GM19438 (cell line): ENCODE measurements around the gene AKNAD1.
"Not testable (repeated sequence)": the region's sequence is repeated elsewhere in the genome, so short reads cannot be mapped to it uniquely, and the experiment has no call there.

Source experiments
- ATAC-seq: cut with Tn5 transposase; IDR thresholded peaks from one replicate; pipeline ENCODE4 v1.9.1; 2021; ENCODE audit warnings: low read depth; ENCODE audit not compliant: unreplicated experiment

Gene AKNAD1

GRCh38 chr1:108792420-108792819 lies 64.5 kb downstream of the AKNAD1 start:
- ATAC-seq, result no peak

DNA sequence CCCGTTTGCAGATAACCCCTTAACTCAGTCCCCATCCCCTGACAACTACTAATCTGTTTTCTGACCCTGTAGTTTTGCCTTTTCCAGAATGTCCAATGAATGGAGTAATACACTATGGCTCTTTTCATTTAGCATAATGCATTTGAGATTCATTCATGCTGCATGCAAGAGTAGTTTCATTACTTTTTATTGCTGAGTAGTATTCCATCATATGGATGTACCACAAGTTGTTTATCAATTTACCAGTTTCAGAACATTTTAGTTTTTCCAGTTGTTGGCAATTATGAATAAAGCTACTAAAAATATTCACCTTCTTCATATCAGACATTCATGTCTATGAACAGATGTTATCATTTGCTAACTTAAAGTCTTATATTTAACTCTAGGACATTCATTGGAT lies 65.1 kb downstream of the AKNAD1 start:
- ATAC-seq, result no peak

DNA sequence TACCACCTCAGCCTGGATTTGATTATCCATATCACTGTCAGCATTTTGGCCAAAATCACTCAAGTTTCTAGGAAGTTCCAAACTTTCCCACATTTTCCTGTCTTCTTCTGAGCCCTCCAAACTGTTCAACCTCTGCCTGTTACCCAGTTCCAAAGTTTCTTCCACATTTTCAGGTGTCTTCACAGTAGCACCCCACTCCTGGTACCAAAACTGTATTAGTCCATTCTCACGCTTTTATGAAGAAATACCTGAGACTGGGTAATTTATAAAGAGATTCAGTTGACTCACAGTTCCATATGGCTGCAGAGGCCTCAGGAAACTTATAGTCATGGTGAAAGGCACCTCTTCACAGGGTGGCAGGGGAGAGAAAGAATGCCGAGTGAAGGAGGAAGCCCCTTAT lies 71.0 kb downstream of the AKNAD1 start:
- no peak for ATAC-seq

- no peak for ATAC-seq
These were observed 71.6 kb downstream of the AKNAD1 start for GRCh38 chr1:108785264-108785663.

GRCh38 chr1:108781575-108781944 lies 75.3 kb downstream of the AKNAD1 start:
- ATAC-seq, result not testable (repeated sequence)

GRCh38 chr1:108780937-108781574 lies 75.8 kb downstream of the AKNAD1 start:
- ATAC-seq, result no peak

GRCh38 chr1:108779455-108779854 lies 77.4 kb downstream of the AKNAD1 start:
- ATAC-seq, result no peak

GRCh38 chr1:108777839-108778238 lies 79.1 kb downstream of the AKNAD1 start:
- ATAC-seq, result no peak

- ATAC-seq, result no peak
These were observed 89.2 kb downstream of the AKNAD1 start for GRCh38 chr1:108767708-108768107.

- ATAC-seq, result no peak
These were observed 89.8 kb downstream of the AKNAD1 start for GRCh38 chr1:108767115-108767514.
